HEK293 (cell line): ENCODE data around the gene STIM2.

ENCODE experiments used
- CTCF ChIA-PET: fragments of 350-600 bp; formaldehyde crosslinking; extraction: SDS; loops from one replicate; lab custom pipeline; 2021; ENCODE audit warnings: antibody characterized with exemption; lab: Yijun Ruan, JAX
- POLR2A ChIA-PET: fragments of 300-600 bp; formaldehyde crosslinking; extraction: SDS; loops from one replicate; lab custom pipeline; 2020; ENCODE audit warnings: antibody characterized with exemption, inconsistent platforms; lab: Yijun Ruan, JAX
- H3K27ac ChIP-seq: fragments of 200-500 bp; sonication (Bioruptor generic); 2 replicates; pipeline ENCODE4 v1.5.1; 2014; ENCODE audit warnings: low read depth, low read length, control low read depth, inconsistent platforms; ENCODE audit errors: extremely low read depth
- H3K36me3 ChIP-seq, 2 experiments: fragments of 200-500 bp in 1 of 2; sonication (Bioruptor generic) in 1 of 2; 1 replicate in 1 of 2; 2 replicates in 1 of 2; pipeline ENCODE4 v1.5.1; 2014 to 2017; ENCODE audit warnings: inconsistent platforms in 2 of 2, low read length in 2 of 2; ENCODE audit not compliant: control insufficient read depth in 2 of 2, insufficient read depth in 1 of 2
- H3K4me1 ChIP-seq: fragments of 200-500 bp; sonication (Bioruptor generic); 2 replicates; pipeline ENCODE4 v1.5.1; 2014; ENCODE audit warnings: mild to moderate bottlenecking, low read length, inconsistent platforms; ENCODE audit not compliant: control insufficient read depth, insufficient read depth
- H3K4me3 ChIP-seq: 2 replicates; pipeline ENCODE4 v1.5.1; 2011; ENCODE audit warnings: low read depth, mild to moderate bottlenecking, control low read depth, low read length, moderate library complexity
- H3K9me3 ChIP-seq: fragments of 200-500 bp; sonication (Bioruptor generic); 2 replicates; pipeline ENCODE4 v1.5.1; 2014; ENCODE audit warnings: low read depth, low read length, inconsistent platforms; ENCODE audit not compliant: control insufficient read depth, insufficient read depth
- GLI2 ChIP-seq: fragments of 450-650 bp; formaldehyde crosslinking; IDR thresholded peaks from 2 replicates; pipeline ENCODE4; 2017; ENCODE audit warnings: missing biosample characterization, missing genetic modification characterization, low read depth, borderline replicate concordance
- KLF10 ChIP-seq: fragments of 450-650 bp; IDR thresholded peaks from 2 replicates; pipeline ENCODE4 v1.5.1; 2018; ENCODE audit warnings: missing biosample characterization, mild to moderate bottlenecking, missing genetic modification characterization
- SP7 ChIP-seq: fragments of 450-650 bp; formaldehyde crosslinking; IDR thresholded peaks from 2 replicates; pipeline ENCODE4 v1.5.1; 2016; ENCODE audit warnings: missing biosample characterization, missing genetic modification characterization
- ZBTB49 ChIP-seq: fragments of 450-650 bp; formaldehyde crosslinking; IDR thresholded peaks from 2 replicates; pipeline ENCODE4 v1.5.1; 2016; ENCODE audit warnings: missing biosample characterization, missing genetic modification characterization, low read depth
- ZNF133 ChIP-seq: fragments of 450-650 bp; formaldehyde crosslinking; IDR thresholded peaks from 2 replicates; pipeline ENCODE4 v1.5.1; 2016; ENCODE audit warnings: missing biosample characterization, missing genetic modification characterization
- ZNF16 ChIP-seq: fragments of 450-650 bp; formaldehyde crosslinking; IDR thresholded peaks from 2 replicates; pipeline ENCODE4 v1.5.1; 2016; ENCODE audit warnings: low read depth, missing biosample characterization, missing genetic modification characterization
- ZNF211 ChIP-seq: fragments of 450-650 bp; formaldehyde crosslinking; IDR thresholded peaks from 2 replicates; pipeline ENCODE4 v1.5.1; 2016; ENCODE audit warnings: low read depth, missing biosample characterization, missing genetic modification characterization
- ZNF214 ChIP-seq: fragments of 450-650 bp; formaldehyde crosslinking; IDR thresholded peaks from 2 replicates; pipeline ENCODE4 v1.5.1; 2017; ENCODE audit warnings: missing biosample characterization, mild to moderate bottlenecking, missing genetic modification characterization, borderline replicate concordance
- ZNF223 ChIP-seq: fragments of 450-650 bp; formaldehyde crosslinking; IDR thresholded peaks from 2 replicates; pipeline ENCODE4 v1.5.1; 2016; ENCODE audit warnings: missing biosample characterization, missing genetic modification characterization
- ZNF335 ChIP-seq: fragments of 450-650 bp; formaldehyde crosslinking; conservative IDR thresholded peaks from 2 replicates; pipeline ENCODE4 v1.5.1; 2016; ENCODE audit warnings: missing biosample characterization, missing genetic modification characterization
- ZNF623 ChIP-seq: fragments of 450-650 bp; formaldehyde crosslinking; IDR thresholded peaks from 2 replicates; pipeline ENCODE4 v1.5.1; 2016; ENCODE audit warnings: missing biosample characterization, missing genetic modification characterization
- ZNF660 ChIP-seq: fragments of 450-650 bp; IDR thresholded peaks from 2 replicates; pipeline ENCODE4 v1.5.1; 2018; ENCODE audit warnings: missing biosample characterization, mild to moderate bottlenecking, missing genetic modification characterization
- ZNF747 ChIP-seq: fragments of 450-650 bp; formaldehyde crosslinking; IDR thresholded peaks from 2 replicates; pipeline ENCODE4 v1.5.1; 2016; ENCODE audit warnings: missing biosample characterization, missing genetic modification characterization
- ZNF830 ChIP-seq: fragments of 450-650 bp; IDR thresholded peaks from 2 replicates; pipeline ENCODE4 v1.5.0; 2018; ENCODE audit warnings: missing biosample characterization, missing genetic modification characterization, low read depth, mild to moderate bottlenecking, moderate library complexity
- ZSCAN23 ChIP-seq: fragments of 450-650 bp; formaldehyde crosslinking; IDR thresholded peaks from 2 replicates; pipeline ENCODE4 v1.5.1; 2016; ENCODE audit warnings: missing biosample characterization, missing genetic modification characterization
- TF ChIP-seq, protein P1 (sequence below): fragments of 450-650 bp; formaldehyde crosslinking; IDR thresholded peaks from 2 replicates; pipeline ENCODE4 v1.5.1; 2016; ENCODE audit warnings: missing biosample characterization, missing genetic modification characterization
- TF ChIP-seq, protein P2 (sequence below): fragments of 450-650 bp; formaldehyde crosslinking; IDR thresholded peaks from 2 replicates; pipeline ENCODE4 v1.5.1; 2016; ENCODE audit warnings: missing biosample characterization, missing genetic modification characterization
- TF ChIP-seq, protein P3 (sequence below): fragments of 450-650 bp; formaldehyde crosslinking; IDR thresholded peaks from 2 replicates; pipeline ENCODE4 v1.5.1; 2017; ENCODE audit warnings: missing biosample characterization, missing genetic modification characterization

STIM2 gene

DNA sequence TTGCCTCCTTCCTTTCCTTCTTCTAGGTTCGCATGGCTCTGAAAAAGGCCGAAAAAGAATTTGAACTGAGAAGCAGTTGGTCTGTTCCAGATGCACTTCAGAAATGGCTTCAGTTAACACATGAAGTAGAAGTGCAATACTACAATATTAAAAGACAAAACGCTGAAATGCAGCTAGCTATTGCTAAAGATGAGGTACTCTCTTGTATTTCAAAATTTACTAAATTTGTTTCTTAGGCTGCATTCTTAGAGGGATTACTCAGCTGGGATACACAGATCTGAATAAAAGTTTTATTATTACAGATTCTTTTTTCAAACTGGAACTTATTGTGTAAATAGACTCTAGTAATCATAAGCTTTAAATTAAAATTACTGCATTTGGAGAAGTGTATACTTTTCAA lies 146.9 kb downstream of the STIM2 start (continued):
- TF ChIP-seq, protein P1, sequence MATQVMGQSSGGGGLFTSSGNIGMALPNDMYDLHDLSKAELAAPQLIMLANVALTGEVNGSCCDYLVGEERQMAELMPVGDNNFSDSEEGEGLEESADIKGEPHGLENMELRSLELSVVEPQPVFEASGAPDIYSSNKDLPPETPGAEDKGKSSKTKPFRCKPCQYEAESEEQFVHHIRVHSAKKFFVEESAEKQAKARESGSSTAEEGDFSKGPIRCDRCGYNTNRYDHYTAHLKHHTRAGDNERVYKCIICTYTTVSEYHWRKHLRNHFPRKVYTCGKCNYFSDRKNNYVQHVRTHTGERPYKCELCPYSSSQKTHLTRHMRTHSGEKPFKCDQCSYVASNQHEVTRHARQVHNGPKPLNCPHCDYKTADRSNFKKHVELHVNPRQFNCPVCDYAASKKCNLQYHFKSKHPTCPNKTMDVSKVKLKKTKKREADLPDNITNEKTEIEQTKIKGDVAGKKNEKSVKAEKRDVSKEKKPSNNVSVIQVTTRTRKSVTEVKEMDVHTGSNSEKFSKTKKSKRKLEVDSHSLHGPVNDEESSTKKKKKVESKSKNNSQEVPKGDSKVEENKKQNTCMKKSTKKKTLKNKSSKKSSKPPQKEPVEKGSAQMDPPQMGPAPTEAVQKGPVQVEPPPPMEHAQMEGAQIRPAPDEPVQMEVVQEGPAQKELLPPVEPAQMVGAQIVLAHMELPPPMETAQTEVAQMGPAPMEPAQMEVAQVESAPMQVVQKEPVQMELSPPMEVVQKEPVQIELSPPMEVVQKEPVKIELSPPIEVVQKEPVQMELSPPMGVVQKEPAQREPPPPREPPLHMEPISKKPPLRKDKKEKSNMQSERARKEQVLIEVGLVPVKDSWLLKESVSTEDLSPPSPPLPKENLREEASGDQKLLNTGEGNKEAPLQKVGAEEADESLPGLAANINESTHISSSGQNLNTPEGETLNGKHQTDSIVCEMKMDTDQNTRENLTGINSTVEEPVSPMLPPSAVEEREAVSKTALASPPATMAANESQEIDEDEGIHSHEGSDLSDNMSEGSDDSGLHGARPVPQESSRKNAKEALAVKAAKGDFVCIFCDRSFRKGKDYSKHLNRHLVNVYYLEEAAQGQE (tag by site-specific recombination): no peak
- no peak for TF ChIP-seq KLF10 (tag by site-specific recombination)

- Histone ChIP-seq H3K9me3 (no peaks in the 10 kb centered on the region), H3K4me1 (peaks cover 10% of the 10 kb centered on the region; the same call in 1 of the 2 replicates), H3K27ac (no peak overlapping the region), H3K4me3 (no peak overlapping the region), H3K36me3 (no peaks in the 10 kb centered on the region)
- ChIA-PET CTCF (interaction anchor here (0.6 kb wide), 1 partner anchor 653 kb away, joined by 3 read pairs; no protein-coding TSS in a partner anchor), POLR2A (no interaction called here)
- TF ChIP-seq ZNF660 (tag by site-specific recombination) (no peak), ZNF211 (tag by site-specific recombination) (no peak), ZNF830 (tag by site-specific recombination) (no peak), GLI2 (tag by site-specific recombination) (no peak), ZNF335 (tag by site-specific recombination) (no peak), ZNF133 (tag by site-specific recombination) (no peak), ZNF214 (tag by site-specific recombination) (no peak)
- TF ChIP-seq, protein P2, sequence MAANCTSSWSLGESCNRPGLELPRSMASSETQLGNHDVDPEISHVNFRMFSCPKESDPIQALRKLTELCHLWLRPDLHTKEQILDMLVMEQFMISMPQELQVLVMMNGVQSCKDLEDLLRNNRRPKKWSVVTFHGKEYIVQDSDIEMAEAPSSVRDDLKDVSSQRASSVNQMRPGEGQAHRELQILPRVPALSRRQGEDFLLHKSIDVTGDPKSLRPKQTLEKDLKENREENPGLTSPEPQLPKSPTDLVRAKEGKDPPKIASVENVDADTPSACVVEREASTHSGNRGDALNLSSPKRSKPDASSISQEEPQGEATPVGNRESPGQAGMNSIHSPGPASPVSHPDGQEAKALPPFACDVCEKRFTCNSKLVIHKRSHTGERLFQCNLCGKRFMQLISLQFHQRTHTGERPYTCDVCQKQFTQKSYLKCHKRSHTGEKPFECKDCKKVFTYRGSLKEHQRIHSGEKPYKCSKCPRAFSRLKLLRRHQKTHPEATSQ: no peak
Observed at GRCh38 chr4:27008679-27009078, 148.0 kb downstream of the STIM2 start.

DNA sequence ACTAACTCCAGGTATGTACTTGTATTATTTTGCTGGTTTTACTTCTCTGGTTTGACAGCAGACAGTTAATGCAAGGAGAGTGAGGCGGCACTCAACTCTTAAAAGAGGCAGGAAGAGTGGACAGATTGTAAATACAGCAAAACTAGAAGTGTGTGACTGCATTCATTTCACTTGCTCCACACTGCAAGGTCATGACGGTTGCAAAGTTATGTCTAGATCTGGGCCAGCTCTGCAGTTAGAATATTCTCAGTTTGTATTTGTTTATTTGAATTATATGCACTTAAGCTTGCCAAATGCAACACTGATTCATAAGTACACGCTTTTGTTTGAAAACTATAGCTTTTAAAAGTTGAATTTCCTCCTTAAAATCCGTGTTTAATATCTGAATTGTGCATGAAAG lies 148.9 kb downstream of the STIM2 start:
- TF ChIP-seq ZNF16 (tag by site-specific recombination) (no peak), ZSCAN23 (tag by site-specific recombination) (no peak), ZNF223 (tag by site-specific recombination) (no peak), ZNF623 (tag by site-specific recombination) (no peak), SP7 (tag by site-specific recombination) (no peak), ZBTB49 (tag by site-specific recombination) (no peak), ZNF747 (tag by site-specific recombination) (no peak)
- TF ChIP-seq, protein P3, sequence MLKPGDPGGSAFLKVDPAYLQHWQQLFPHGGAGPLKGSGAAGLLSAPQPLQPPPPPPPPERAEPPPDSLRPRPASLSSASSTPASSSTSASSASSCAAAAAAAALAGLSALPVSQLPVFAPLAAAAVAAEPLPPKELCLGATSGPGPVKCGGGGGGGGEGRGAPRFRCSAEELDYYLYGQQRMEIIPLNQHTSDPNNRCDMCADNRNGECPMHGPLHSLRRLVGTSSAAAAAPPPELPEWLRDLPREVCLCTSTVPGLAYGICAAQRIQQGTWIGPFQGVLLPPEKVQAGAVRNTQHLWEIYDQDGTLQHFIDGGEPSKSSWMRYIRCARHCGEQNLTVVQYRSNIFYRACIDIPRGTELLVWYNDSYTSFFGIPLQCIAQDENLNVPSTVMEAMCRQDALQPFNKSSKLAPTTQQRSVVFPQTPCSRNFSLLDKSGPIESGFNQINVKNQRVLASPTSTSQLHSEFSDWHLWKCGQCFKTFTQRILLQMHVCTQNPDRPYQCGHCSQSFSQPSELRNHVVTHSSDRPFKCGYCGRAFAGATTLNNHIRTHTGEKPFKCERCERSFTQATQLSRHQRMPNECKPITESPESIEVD (tag by site-specific recombination): peak; percentile 8; the same call in 1 of the 2 replicates
- ChIA-PET POLR2A (no interaction called here), CTCF (interaction anchor here (0.6 to 1.1 kb wide), 3 partner anchors 221 to 653 kb away, joined by 3 read pairs; no protein-coding TSS in a partner anchor)
- Histone ChIP-seq H3K9me3 (no peaks in the 10 kb centered on the region), H3K36me3 (no peaks in the 10 kb centered on the region), H3K4me3 (no peak overlapping the region), H3K27ac (no peak overlapping the region), H3K4me1 (0 out of 2 replicates have a peak, but pooled peaks cover 9% of the 10 kb centered on the region)
